HepG2 (cell line): ENCODE data around the gene ABHD17A. TPM values are rescaled to one million over a fixed set of nuclear protein-coding genes. Genes with fewer than 3 reads are reported as not detected.

Source experiments
- ATAC-seq: fragments of 200-7000 bp; cut with Tn5 transposase; 3 replicates; pipeline ENCODE4 v1.9.1; 2020; ENCODE audit warnings: mild to moderate bottlenecking, moderate library complexity
- BruUV-seq: library from RNA; stranded (reverse); fragments of 400-500 nt; replicated peaks from 2 replicates; lab custom pipeline; 2021; lab: Mats Ljungman, UMichigan
- CTCF ChIA-PET: fragments of 300-600 bp; formaldehyde crosslinking; extraction: SDS; loops from one replicate; lab custom pipeline; 2021; ENCODE audit warnings: low total read pairs, inconsistent platforms, low intra/inter-chr PET ratio; lab: Yijun Ruan, JAX
- POLR2A ChIA-PET: fragments of 350-600 bp; sonication (Branson Sonifier 250); formaldehyde crosslinking; loops from one replicate; lab custom pipeline; 2020; ENCODE audit warnings: antibody characterized with exemption, inconsistent platforms; lab: Yijun Ruan, JAX
- DNase-seq: peaks from one replicate; pipeline ENCODE4 v3.0.0-alpha.2; 2015; ENCODE audit warnings: low spot score
- FAIRE-seq: peaks from 3 replicates; lab custom pipeline; 2011; peaks lifted over from hg19 to GRCh38; lab: Jason Lieb, UNC
- H2AFZ ChIP-seq: one replicate; pipeline ENCODE4 v1.6.1; 2011; ENCODE audit warnings: low read length, inconsistent platforms
- H3K27ac ChIP-seq: fragments of 300-600 bp; 3 replicates; pipeline ENCODE4 v1.8.0; 2011; ENCODE audit warnings: mixed run types, mild to moderate bottlenecking, mixed read lengths, low read length, inconsistent platforms; ENCODE audit not compliant: insufficient read depth; ENCODE audit errors: extremely low read length
- H3K27me3 ChIP-seq, 2 experiments: fragments of 200-600 bp in 1 of 2; 2 replicates in 1 of 2; 3 replicates in 1 of 2; pipeline versions ENCODE4 v1.6.0 to v1.8.0; 2011; ENCODE audit warnings: low read length in 2 of 2, mild to moderate bottlenecking in 2 of 2, moderate library complexity in 2 of 2, inconsistent platforms in 1 of 2; ENCODE audit not compliant: insufficient read depth in 2 of 2, control insufficient read depth in 1 of 2
- H3K36me3 ChIP-seq, 2 experiments: fragments of 200-600 bp in 1 of 2; replicated peaks in 1 of 2; 2 replicates in 1 of 2; 3 replicates in 1 of 2; pipeline versions ENCODE4 v1.5.1 to v1.8.0; 2011; ENCODE audit warnings: low read length in 2 of 2, inconsistent platforms in 1 of 2; ENCODE audit not compliant: insufficient read depth in 2 of 2, control insufficient read depth in 1 of 2
- H3K4me1 ChIP-seq: 2 replicates; pipeline ENCODE4 v1.5.1; 2012; ENCODE audit warnings: low read length, inconsistent platforms; ENCODE audit not compliant: insufficient read depth
- H3K4me2 ChIP-seq: 2 replicates; pipeline ENCODE4 v1.6.0; 2011; ENCODE audit warnings: low read depth, low read length, inconsistent platforms
- H3K4me3 ChIP-seq, 3 experiments: fragments of 200-600 bp in 1 of 3; sonication (generic), shearing (Covaris generic) in 1 of 3; replicated peaks in 1 of 3; 2 replicates each; pipeline ENCODE4 v1.5.1; 2011 to 2016; ENCODE audit warnings: low read length in 3 of 3, inconsistent platforms in 2 of 3, low read depth in 2 of 3, mild to moderate bottlenecking in 2 of 3, control low read depth in 1 of 3, mixed read lengths in 1 of 3; ENCODE audit not compliant: insufficient read depth in 1 of 3
- H3K79me2 ChIP-seq: one replicate; pipeline ENCODE4 v1.6.1; 2011; ENCODE audit warnings: low read length, inconsistent platforms; ENCODE audit not compliant: insufficient read depth
- H3K9ac ChIP-seq: 2 replicates; pipeline ENCODE4 v1.6.0; 2011; ENCODE audit warnings: mild to moderate bottlenecking, low read depth, low read length, inconsistent platforms; ENCODE audit not compliant: insufficient read depth
- H3K9me3 ChIP-seq: 2 replicates; pipeline ENCODE4 v1.5.1; 2012; ENCODE audit warnings: mild to moderate bottlenecking, low read length
- H4K20me1 ChIP-seq: 2 replicates; pipeline ENCODE4 v1.6.0; 2011; ENCODE audit warnings: inconsistent platforms, mild to moderate bottlenecking, low read length, moderate library complexity; ENCODE audit not compliant: insufficient read depth
- CEBPB ChIP-seq: IDR thresholded peaks from 2 replicates; pipeline ENCODE4 v1.6.1; 2011; ENCODE audit warnings: low read depth, low read length, improper control_type of control experiment, borderline replicate concordance
- CEBPG ChIP-seq: IDR thresholded peaks from 2 replicates; pipeline ENCODE4 v1.6.1; 2016
- GABPB1 ChIP-seq: IDR thresholded peaks from 2 replicates; pipeline ENCODE4 v1.6.1; 2016; ENCODE audit warnings: mild to moderate bottlenecking, missing genetic modification reagents, moderate library complexity, missing compliant biosample characterization
- GLMP ChIP-seq: sonication (generic); formaldehyde crosslinking; IDR thresholded peaks from 2 replicates; pipeline ENCODE4 v1.9.0; 2021; ENCODE audit warnings: missing genetic modification reagents, mild to moderate bottlenecking, borderline replicate concordance
- HDAC6 ChIP-seq: fragments of 200-600 bp; sonication (generic); IDR thresholded peaks from 2 replicates; pipeline ENCODE4 v1.7.0; 2017; ENCODE audit warnings: mild to moderate bottlenecking, antibody characterized with exemption, low read length, low read depth
- KDM1A ChIP-seq: IDR thresholded peaks from 2 replicates; pipeline ENCODE4 v1.6.1; 2016; ENCODE audit warnings: missing compliant biosample characterization
- PCBP1 ChIP-seq: fragments of 200-400 bp; formaldehyde crosslinking; IDR thresholded peaks from 2 replicates; pipeline ENCODE4 v1.6.1; 2017; ENCODE audit warnings: mild to moderate bottlenecking, low read depth, low read length, borderline replicate concordance
- RARA ChIP-seq: IDR thresholded peaks from 2 replicates; pipeline ENCODE4 v1.6.1; 2016; ENCODE audit warnings: missing genetic modification reagents, missing compliant biosample characterization
- RELA ChIP-seq: sonication (generic); formaldehyde crosslinking; IDR thresholded peaks from 2 replicates; pipeline ENCODE4 v1.4.0; 2020; ENCODE audit warnings: missing genetic modification reagents
- SALL1 ChIP-seq: sonication (generic); formaldehyde crosslinking; IDR thresholded peaks from 2 replicates; pipeline ENCODE4 v1.8.0; 2022; ENCODE audit warnings: mild to moderate bottlenecking, missing genetic modification reagents
- SRSF9 ChIP-seq: fragments of 200-400 bp; formaldehyde crosslinking; IDR thresholded peaks from 2 replicates; pipeline ENCODE4 v1.6.1; 2018; ENCODE audit warnings: borderline replicate concordance, mild to moderate bottlenecking, low read depth, low read length; ENCODE audit not compliant: insufficient read depth, poor library complexity, severe bottlenecking
- TIGD3 ChIP-seq: sonication (generic); formaldehyde crosslinking; IDR thresholded peaks from 2 replicates; pipeline ENCODE4 v1.5.1; 2020; ENCODE audit warnings: mild to moderate bottlenecking, missing genetic modification reagents, borderline replicate concordance
- ZMYM3 ChIP-seq: sonication (generic); formaldehyde crosslinking; IDR thresholded peaks from 2 replicates; pipeline ENCODE4 v1.5.1; 2020; ENCODE audit warnings: mild to moderate bottlenecking, missing genetic modification reagents
- ZNF121 ChIP-seq: sonication (generic); formaldehyde crosslinking; IDR thresholded peaks from 2 replicates; pipeline ENCODE4 v1.5.0; 2020; ENCODE audit warnings: mild to moderate bottlenecking, missing genetic modification reagents
- ZNF280D ChIP-seq: sonication (generic); formaldehyde crosslinking; IDR thresholded peaks from 2 replicates; pipeline ENCODE4 v1.5.1; 2020; ENCODE audit warnings: mild to moderate bottlenecking, missing genetic modification reagents
- ZNF543 ChIP-seq: sonication (generic); formaldehyde crosslinking; IDR thresholded peaks from 2 replicates; pipeline ENCODE4 v1.4.0; 2020; ENCODE audit warnings: mild to moderate bottlenecking, missing genetic modification reagents
- ZNF704 ChIP-seq: sonication (generic); formaldehyde crosslinking; IDR thresholded peaks from 2 replicates; pipeline ENCODE4 v1.8.1; 2023; ENCODE audit warnings: mild to moderate bottlenecking, inconsistent platforms, moderate library complexity, missing genetic modification reagents, borderline replicate concordance
- ZNF816 ChIP-seq: sonication (generic); formaldehyde crosslinking; IDR thresholded peaks from 2 replicates; pipeline ENCODE4 v1.8.0; 2022; ENCODE audit warnings: missing genetic modification reagents, mild to moderate bottlenecking, borderline replicate concordance
- WGBS: methylation state at CpG from one replicate; pipeline ENCODE4 v1.1.6; 2017; ENCODE audit warnings: low lambda C conversion rate; 5-methylcytosine and 5-hydroxymethylcytosine counted together
- in situ Hi-C: cut with HindIII; loops from 2 replicates; pipeline ENCODE4 v1.10.0; 2017; ENCODE audit warnings: low pct_unique_long_range_greater_than_20kb; ENCODE audit not compliant: extremely low pct_ligation_motif_present
- intact Hi-C: fragments of 100-400 bp; cut with micrococcal nuclease; formaldehyde crosslinking; loops from one replicate; pipeline ENCODE4 v1.10.0; 2022; ENCODE audit not compliant: unreplicated experiment
- polyA plus RNA-seq, 8 experiments: library from polyadenylated mRNA; depleted of rRNA in 3 of 8; stranded (reverse) in 7 of 8; unstranded in 1 of 8; fragments of >200 nt; fragmentation: Illumina TruSeq in 4 of 8; extraction: Trizol in 4 of 8; gene quantifications; 2 replicates each; pipeline versions ENCODE4 v1.2.1 to v1.2.3, GENCODE V29; 2011 to 2016; ENCODE audit warnings: low read depth in 4 of 8, missing spikeins in 1 of 8, mixed read lengths in 1 of 8; ENCODE audit not compliant: insufficient read depth in 1 of 8
- total RNA-seq, 5 experiments: library from RNA; depleted of rRNA; stranded (reverse); fragments of >200 nt; fragmentation: Illumina TruSeq; extraction: Trizol; gene quantifications; 2 replicates each; pipeline ENCODE4 v1.2.3, GENCODE V29; 2016; ENCODE audit warnings: low read depth in 1 of 5

The ABHD17A gene
- total and polyA plus RNA-seq, 2 of the 13 experiments (the other 11 are each of a cell fraction or from before 2014, with no cell fraction given) = 27.7 to 40.8 TPM

- 14% methylated on average over 5 of the region's 5 CpGs for WGBS
- TF ChIP-seq ZNF543 (CRISPR knock-in tag) = no peak
- no peak for TF ChIP-seq ZNF816
- no peak for TF ChIP-seq PCBP1
- no peak for TF ChIP-seq ZNF704
- TF ChIP-seq GLMP = no peak
- TF ChIP-seq GABPB1 (CRISPR knock-in tag) = no peak
- TF ChIP-seq ZMYM3 (CRISPR knock-in tag) = 0 out of 2 replicates have a peak, but pooled peaks have one; percentile 26
- no peak for TF ChIP-seq TIGD3
- TF ChIP-seq ZNF280D (CRISPR knock-in tag) = no peak
- TF ChIP-seq RELA (CRISPR knock-in tag) = no peak
- no peak for TF ChIP-seq ZNF121
- 0 out of 2 replicates have a peak, but pooled peaks have one; percentile 30 for TF ChIP-seq RARA
- peak; percentile 19; the same call in 1 of the 2 replicates for TF ChIP-seq SALL1
- no peak for TF ChIP-seq SRSF9
- no peak for TF ChIP-seq KDM1A
- TF ChIP-seq CEBPB = peak; percentile 22; the same call in 1 of the 2 replicates
- no peak for TF ChIP-seq HDAC6
- 0 out of 2 replicates have a peak, but pooled peaks have one; percentile 10 for TF ChIP-seq CEBPG (CRISPR knock-in tag)
These were observed 3.1 kb upstream of the ABHD17A start for GRCh38 chr19:1888385-1888784.

More at GRCh38 chr19:1888385-1888784, 3.1 kb upstream of the ABHD17A start:
- ChIA-PET CTCF (no interaction called here), POLR2A (interaction anchor here (1.2 kb wide), 1 partner anchor 13 kb away, joined by 4 read pairs; no protein-coding TSS in a partner anchor)
- intact Hi-C loops (no loop called here), in situ Hi-C loops (no loop called here)
- no peaks in the 10 kb centered on the region for H3K9me3 ChIP-seq
- ATAC-seq (no peak; the same call in 2 of the 3 replicates), DNase-seq (no peak), FAIRE-seq (no peak)
- no peak overlapping the region for H3K27ac ChIP-seq
- H3K4me3 ChIP-seq = peak overlapping the region in 1 of 3 experiments; percentile 51; a peak in 1 of 6 replicates
- peaks cover 17% of the 10 kb centered on the region for H3K79me2 ChIP-seq
- no TSS peak for BruUV-seq
- peak overlapping the region; percentile 46 for H2AFZ ChIP-seq
- H3K9ac ChIP-seq = peak overlapping the region; percentile 44; the same call in 1 of the 2 replicates
- peaks cover 45% of the 10 kb centered on the region for H3K4me1 ChIP-seq
- H3K36me3 ChIP-seq = no peaks in the 10 kb centered on the region
- H3K4me2 ChIP-seq = peak overlapping the region; percentile 62
- peaks cover 12% of the 10 kb centered on the region for H4K20me1 ChIP-seq
- H3K27me3 ChIP-seq = no peaks in the 10 kb centered on the region
